Adipocyte (in vitro differentiated cells): ENCODE results near the gene PODXL.

Source experiments
- DNase-seq: peaks from one replicate; pipeline ENCODE4 v3.0.0-alpha.2; 2015; ENCODE audit warnings: low read depth
- H3K27me3 ChIP-seq: replicated peaks from 2 replicates; pipeline ENCODE4 v1.7.0; 2013; ENCODE audit warnings: mild to moderate bottlenecking, low read length, moderate library complexity; ENCODE audit not compliant: control insufficient read depth, insufficient read depth
- H3K36me3 ChIP-seq: 2 replicates; pipeline ENCODE4 v1.7.0; 2013; ENCODE audit warnings: low read length, mild to moderate bottlenecking, moderate library complexity; ENCODE audit not compliant: control insufficient read depth, insufficient read depth, severe bottlenecking
- H3K4me1 ChIP-seq: 2 replicates; pipeline ENCODE4 v1.7.0; 2013; ENCODE audit warnings: mild to moderate bottlenecking, low read length, moderate library complexity; ENCODE audit not compliant: control insufficient read depth, insufficient read depth
- H3K4me3 ChIP-seq: 2 replicates; pipeline ENCODE4 v1.7.0; 2013; ENCODE audit warnings: mild to moderate bottlenecking, low read length, moderate library complexity
- H3K9ac ChIP-seq: 2 replicates; pipeline ENCODE4 v1.7.0; 2013; ENCODE audit warnings: mild to moderate bottlenecking, low read length, moderate library complexity
- H3K9me3 ChIP-seq: 2 replicates; pipeline ENCODE4 v1.7.0; 2013; ENCODE audit warnings: mild to moderate bottlenecking, low read length, moderate library complexity; ENCODE audit not compliant: control insufficient read depth

Gene PODXL

GRCh38 chr7:131556053-131556908, at the start of gene PODXL:
Gene PODXL (minus strand): TSS chr7:131556628. CDS start chr7:131556359, 269 bp downstream.
- Histone ChIP-seq H3K9me3 (no peaks in the 10 kb centered on the region), H3K36me3 (no peaks in the 10 kb centered on the region), H3K27me3 (no peaks in the 10 kb centered on the region), H3K9ac (peak within 1 kb of the TSS; percentile 66), H3K4me3 (peak within 1 kb of the TSS; percentile 77), H3K4me1 (peaks cover 16% of the 10 kb centered on the region)
- peak; percentile 76 for DNase-seq

GRCh38 chr7:131605280-131605878, 49.0 kb upstream of the PODXL start:
- Histone ChIP-seq H3K9ac (no peak overlapping the region), H3K36me3 (no peaks in the 10 kb centered on the region), H3K4me3 (no peak overlapping the region), H3K9me3 (no peaks in the 10 kb centered on the region), H3K27me3 (no peaks in the 10 kb centered on the region), H3K4me1 (peaks cover 9% of the 10 kb centered on the region)
- DNase-seq: no peak

DNA sequence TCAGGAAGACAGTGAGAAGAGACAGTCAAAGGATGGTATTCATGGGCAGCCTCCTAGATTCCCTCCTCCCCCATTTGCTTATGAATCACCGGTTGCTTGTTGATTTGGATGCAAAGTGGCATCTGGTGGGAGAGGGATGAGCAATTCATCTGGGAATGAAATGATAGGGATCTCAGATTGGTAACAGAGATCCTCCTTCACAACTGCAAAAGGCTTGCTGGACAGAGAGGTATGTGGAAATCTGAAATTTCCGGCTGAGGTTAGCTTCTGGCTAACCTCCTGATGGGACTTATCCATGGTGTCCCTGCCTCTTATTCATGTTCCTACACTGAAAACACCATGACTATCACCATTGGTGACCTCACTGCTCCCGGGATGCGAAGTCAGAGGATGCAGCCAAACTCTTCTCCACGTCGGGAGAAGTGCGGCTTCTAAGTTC, 48.4 kb upstream of the PODXL start:
- H3K4me3 ChIP-seq: no peak overlapping the region
- H3K27me3 ChIP-seq: no peaks in the 10 kb centered on the region
- H3K4me1 ChIP-seq: peaks cover 9% of the 10 kb centered on the region

DNA sequence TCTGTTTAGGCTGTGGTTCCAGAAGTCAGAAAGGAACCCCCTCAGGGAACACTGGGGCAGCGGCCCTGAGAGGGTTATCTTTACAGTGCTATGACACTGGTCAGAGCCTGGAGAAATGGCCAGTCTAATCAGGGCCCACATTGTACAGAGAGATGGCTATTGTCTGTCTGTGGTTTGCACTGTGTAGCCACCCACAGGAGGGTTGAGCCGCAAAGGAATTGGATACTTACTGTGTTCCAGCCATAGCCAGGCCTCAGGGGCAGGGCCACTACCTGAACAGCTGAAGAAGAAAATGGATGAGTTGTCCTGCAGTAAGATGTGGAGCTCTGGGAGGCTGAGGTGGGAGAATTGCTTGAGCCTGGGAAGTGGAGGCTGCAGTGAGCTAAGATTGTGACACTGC, 47.5 kb upstream of the PODXL start:
- no peak overlapping the region for H3K9ac ChIP-seq
- no peaks in the 10 kb centered on the region for H3K27me3 ChIP-seq
- no peak for DNase-seq
- peaks cover 9% of the 10 kb centered on the region for H3K4me1 ChIP-seq
- H3K36me3 ChIP-seq: no peaks in the 10 kb centered on the region
- H3K4me3 ChIP-seq: no peak overlapping the region
- no peaks in the 10 kb centered on the region for H3K9me3 ChIP-seq

More for the DNA sequence above, 48.4 kb upstream of the PODXL start:
- H3K9ac ChIP-seq: no peak overlapping the region
- no peaks in the 10 kb centered on the region for H3K36me3 ChIP-seq
- H3K9me3 ChIP-seq: no peaks in the 10 kb centered on the region
- peak; percentile 43 for DNase-seq

- Histone ChIP-seq H3K9me3 (no peaks in the 10 kb centered on the region), H3K4me3 (no peak overlapping the region), H3K4me1 (peaks cover 9% of the 10 kb centered on the region), H3K36me3 (no peaks in the 10 kb centered on the region), H3K9ac (no peak overlapping the region), H3K27me3 (no peaks in the 10 kb centered on the region)
- DNase-seq: no peak
These were observed 46.6 kb upstream of the PODXL start for GRCh38 chr7:131602994-131603372.

DNA sequence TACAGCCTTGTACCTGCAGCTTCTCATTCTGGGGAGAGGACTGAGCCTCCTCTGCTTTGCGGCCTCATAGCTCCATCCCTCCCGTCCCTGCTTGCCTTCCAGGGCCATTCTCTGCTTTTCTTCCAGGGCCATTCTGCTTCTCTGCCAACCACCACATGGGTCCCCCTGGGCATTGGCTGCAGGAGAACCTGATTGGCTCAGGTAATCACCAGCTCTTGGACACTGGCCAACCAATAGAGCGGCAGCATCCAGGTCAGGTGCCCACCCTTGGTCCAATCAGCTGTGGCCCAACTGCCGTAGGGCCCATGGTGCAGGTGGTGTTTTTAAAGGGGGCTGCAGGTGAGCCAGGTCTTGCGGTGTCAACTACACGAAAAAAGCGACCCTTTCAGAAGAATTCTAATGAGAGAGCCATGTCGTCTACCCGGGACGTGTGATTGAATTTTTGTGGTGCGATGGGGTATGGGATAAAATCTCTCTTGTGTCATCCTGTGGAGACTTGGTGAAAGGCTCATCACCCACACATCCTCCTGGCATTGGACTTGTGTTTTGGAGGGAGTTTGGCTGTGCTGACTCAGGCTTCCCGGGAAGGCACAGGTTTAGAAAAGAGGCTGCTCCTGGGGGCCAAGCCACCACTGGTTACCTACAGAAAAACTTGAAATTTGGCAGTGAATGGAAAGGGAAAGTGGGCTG, 46.0 kb upstream of the PODXL start:
- Histone ChIP-seq H3K9me3 (no peaks in the 10 kb centered on the region), H3K9ac (no peak overlapping the region), H3K4me1 (peaks cover 9% of the 10 kb centered on the region), H3K36me3 (no peaks in the 10 kb centered on the region), H3K27me3 (no peaks in the 10 kb centered on the region), H3K4me3 (no peak overlapping the region)
- no peak for DNase-seq

DNA sequence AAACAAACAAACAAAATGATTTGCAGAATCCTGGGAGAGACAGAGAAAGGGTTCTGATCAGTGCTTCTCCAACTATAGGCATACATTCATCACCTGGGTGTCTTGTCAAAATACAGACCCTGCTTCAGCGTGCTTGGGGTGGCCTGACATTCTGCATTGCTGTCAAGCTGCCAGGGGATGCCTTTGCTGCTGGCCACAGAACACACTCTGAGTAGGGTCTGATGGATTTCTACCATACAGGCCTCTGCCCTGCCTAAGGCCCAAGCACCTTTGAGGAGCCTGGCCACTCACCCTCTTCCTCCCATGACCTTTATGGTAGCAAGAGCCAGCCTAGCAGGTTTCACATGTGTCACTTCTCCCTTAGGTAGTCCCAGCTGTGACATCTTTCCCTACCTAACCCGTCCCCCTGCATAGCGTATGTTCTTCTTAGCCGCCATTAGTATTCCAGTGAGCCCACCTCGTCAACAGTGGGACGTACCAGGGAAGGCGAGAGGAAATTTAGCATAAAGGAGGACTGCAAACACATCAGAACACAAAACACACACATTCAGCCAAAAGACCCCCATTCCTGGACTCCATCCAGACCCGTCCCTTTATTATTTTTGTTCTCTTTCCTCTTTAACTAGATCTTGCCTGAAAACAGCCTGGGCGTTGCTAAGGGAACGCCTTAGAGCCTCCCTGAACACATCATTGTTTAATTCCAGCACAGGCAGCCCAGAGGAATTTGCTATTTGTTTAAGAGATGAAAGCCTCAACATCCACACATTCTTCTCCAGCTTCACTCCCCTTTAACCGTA, 43.9 kb upstream of the PODXL start:
- Histone ChIP-seq H3K9ac (no peak overlapping the region), H3K27me3 (no peaks in the 10 kb centered on the region), H3K4me3 (no peak overlapping the region), H3K36me3 (no peaks in the 10 kb centered on the region), H3K4me1 (peaks cover 8% of the 10 kb centered on the region), H3K9me3 (no peaks in the 10 kb centered on the region)
- DNase-seq: peak; percentile 32

- H3K4me3 ChIP-seq: no peak overlapping the region
- peaks cover 2% of the 10 kb centered on the region for H3K27me3 ChIP-seq
- no peaks in the 10 kb centered on the region for H3K4me1 ChIP-seq
These were observed 40.4 kb upstream of the PODXL start for GRCh38 chr7:131596785-131597184.

DNA sequence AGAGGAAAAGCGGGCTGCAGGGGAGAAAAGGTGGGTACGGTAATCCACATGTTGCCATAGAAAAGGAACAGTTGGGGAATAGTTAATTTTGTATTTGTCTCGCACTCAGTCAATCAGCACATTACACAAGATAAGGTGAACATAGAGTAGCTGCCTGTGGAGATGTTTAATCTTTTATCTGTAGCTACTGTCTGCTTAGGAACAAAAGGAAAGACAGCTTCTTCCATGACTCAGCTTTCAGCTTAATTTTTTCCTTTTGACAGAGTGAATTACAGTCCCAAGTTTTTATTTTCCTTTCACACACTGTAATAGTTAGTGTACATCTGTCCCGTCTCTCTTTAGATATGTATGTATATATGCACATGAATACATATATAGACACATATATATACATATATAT, 39.3 kb upstream of the PODXL start:
- peaks cover 11% of the 10 kb centered on the region for H3K27me3 ChIP-seq
- no peaks in the 10 kb centered on the region for H3K4me1 ChIP-seq
- H3K36me3 ChIP-seq: no peaks in the 10 kb centered on the region
- no peak overlapping the region for H3K4me3 ChIP-seq
- no peak overlapping the region for H3K9ac ChIP-seq
- no peak for DNase-seq
- no peaks in the 10 kb centered on the region for H3K9me3 ChIP-seq

More at GRCh38 chr7:131596785-131597184, 40.4 kb upstream of the PODXL start:
- Histone ChIP-seq H3K9me3 (no peaks in the 10 kb centered on the region), H3K36me3 (no peaks in the 10 kb centered on the region), H3K9ac (no peak overlapping the region)
- DNase-seq: no peak

- DNase-seq: no peak
- no peak overlapping the region for H3K4me3 ChIP-seq
These were observed 35.4 kb upstream of the PODXL start for GRCh38 chr7:131591687-131592319.

More at GRCh38 chr7:131591687-131592319, 35.4 kb upstream of the PODXL start:
- Histone ChIP-seq H3K4me1 (no peaks in the 10 kb centered on the region), H3K27me3 (peaks cover 11% of the 10 kb centered on the region), H3K9me3 (no peaks in the 10 kb centered on the region), H3K36me3 (no peaks in the 10 kb centered on the region), H3K9ac (no peak overlapping the region)
